Spleen (tissue), 11 donors: Measurements from ENCODE around the gene WNT2B. TPM values are rescaled to one million over a fixed set of nuclear protein-coding genes. Genes with fewer than 3 reads are reported as not detected.

Experiments used
- DNase-seq: peaks from one replicate; pipeline ENCODE4 v3.0.0-alpha.2; 2020
- H3K27ac ChIP-seq, 8 donors: fragments of 200-600 bp; sonication (generic) in 7 of 8; 1 replicate in 4 of 8; 2 replicates in 4 of 8; pipeline versions ENCODE4 v1.5.0 to v1.8.0; 2016 to 2021; ENCODE audit warnings: inconsistent platforms in 4 of 8, mild to moderate bottlenecking in 4 of 8, moderate library complexity in 1 of 8
- H3K27me3 ChIP-seq, 7 donors: fragments of 200-600 bp; sonication (generic) in 6 of 7; replicated peaks in 1 of 7; 1 replicate in 4 of 7; 2 replicates in 3 of 7; pipeline versions ENCODE4 v1.5.0 to v1.8.0; 2016 to 2021; ENCODE audit warnings: inconsistent platforms in 3 of 7, mild to moderate bottlenecking in 1 of 7
- H3K36me3 ChIP-seq, 6 donors: fragments of 200-600 bp; sonication (generic) in 5 of 6; 1 replicate in 4 of 6; 2 replicates in 2 of 6; pipeline versions ENCODE4 v1.5.0 to v1.8.0; 2016 to 2021; ENCODE audit warnings: inconsistent platforms in 2 of 6
- H3K4me1 ChIP-seq, 6 donors: fragments of 200-600 bp; sonication (generic) in 5 of 6; 1 replicate in 3 of 6; 2 replicates in 3 of 6; pipeline versions ENCODE4 v1.5.0 to v1.8.0; 2016 to 2021; ENCODE audit warnings: inconsistent platforms in 3 of 6
- H3K4me3 ChIP-seq, 8 donors: fragments of 200-600 bp; sonication (generic) in 7 of 8; 1 replicate in 4 of 8; 2 replicates in 4 of 8; pipeline versions ENCODE4 v1.5.0 to v1.8.0; 2016 to 2021; ENCODE audit warnings: inconsistent platforms in 4 of 8, mild to moderate bottlenecking in 4 of 8, moderate library complexity in 2 of 8
- H3K9me3 ChIP-seq, 8 donors: fragments of 200-600 bp; sonication (generic) in 7 of 8; 1 replicate in 4 of 8; 2 replicates in 4 of 8; pipeline versions ENCODE4 v1.5.0 to v1.8.0; 2016 to 2021; ENCODE audit warnings: inconsistent platforms in 4 of 8
- CTCF ChIP-seq, 11 experiments: fragments of 200-600 bp in 7 of 11; fragments of 450-650 bp in 4 of 11; sonication (generic) in 4 of 11; IDR thresholded peaks in 8 of 11; conservative IDR thresholded peaks in 3 of 11; 1 replicate in 7 of 11; 2 replicates in 4 of 11; pipeline versions ENCODE4 v1.4.0 to v1.8.0; 2016 to 2021; ENCODE audit warnings: antibody characterized with exemption in 11 of 11, inconsistent platforms in 4 of 11, mild to moderate bottlenecking in 1 of 11
- POLR2A ChIP-seq, 3 donors: fragments of 450-650 bp; IDR thresholded peaks; one replicate each; pipeline ENCODE4 v1.5.1; 2017; ENCODE audit warnings: antibody characterized with exemption in 3 of 3, mild to moderate bottlenecking in 1 of 3
- POLR2AphosphoS5 ChIP-seq, 3 donors: sonication (generic); formaldehyde crosslinking; IDR thresholded peaks; one replicate each; pipeline ENCODE4 v1.5.1; 2017; ENCODE audit warnings: antibody characterized with exemption in 3 of 3
- WGBS, 5 donors: extraction: QIAGEN DNeasy Blood & Tissue Kit in 3 of 5; methylation state at CpG; one replicate each; pipeline versions ENCODE4 v1.1.5 to v1.1.7; 2013 to 2018; 5-methylcytosine and 5-hydroxymethylcytosine counted together
- intact Hi-C: fragments of 100-400 bp; cut with DNase I; formaldehyde crosslinking; loops from one replicate; pipeline ENCODE4 v1.15.0; 2023; ENCODE audit warnings: low total_unique reads
- polyA plus RNA-seq, 3 donors: library from polyadenylated mRNA; stranded (reverse); fragments of 200-250 nt; gene quantifications; one replicate each; pipeline ENCODE4 v1.2.1, GENCODE V29; 2013
- total RNA-seq, 7 donors: library from RNA; depleted of rRNA in 3 of 7; stranded (reverse); fragments of >200 nt in 3 of 7; fragmentation: NEBNext Ultra II Directional in 4 of 7; extraction: Animal tissue kit (Norgen Biotek cat#: 25700) in 4 of 7; gene quantifications; one replicate each; pipeline versions ENCODE4 v1.1.0 to v1.2.1, GENCODE V29; 2016 to 2021
- donor health status: healthy with polysubstance abuse.
- donor health status: DM: no; HTN: no; CAD: no; lungs with moderate emphysema.
- donor health status: DM: no; HTN: no; CAD: no.
- donor health status: Bipolar disorder and iron deficiency.
- donor health status: healthy.
- donor health status: DM: no; HTN: no; CAD: no.
- donor health status: DM: yes; HTN: yes; CAD: no.

WNT2B gene
- total and polyA plus RNA-seq, 10 donors: 0.36 to 5.8 (median 1.1) TPM

GRCh38 chr1:112514901-112515300 lies 6.1 kb downstream of the WNT2B start:
- intact Hi-C loops: no loop called here
- WGBS, 5 donors: 90 to 96% (median 95%) methylated on average over 12 of the region's 12 CpGs
- no peak for DNase-seq
- no peak overlapping the region for H3K4me3 ChIP-seq
- no peak overlapping the region for H3K27ac ChIP-seq
- H3K9me3 ChIP-seq: no peaks in the 10 kb centered on the region
- TF ChIP-seq POLR2A (IDR thresholded peaks at IDR 0.05): no peak
- no peaks in the 10 kb centered on the region for H3K4me1 ChIP-seq
- peaks cover 0 to 7% (median 0%) of the 10 kb centered on the region in 7 donors for H3K27me3 ChIP-seq
- H3K36me3 ChIP-seq: peaks cover 0 to 9% (median 0%) of the 10 kb centered on the region in 6 donors

GRCh38 chr1:112515311-112516009 lies 6.7 kb downstream of the WNT2B start:
- Histone ChIP-seq H3K9me3 (no peaks in the 10 kb centered on the region), H3K4me1 (no peaks in the 10 kb centered on the region), H3K27ac (no peak overlapping the region), H3K36me3 (peaks cover 0 to 9% (median 0%) of the 10 kb centered on the region in 6 donors), H3K27me3 (peaks cover 0 to 3% (median 0%) of the 10 kb centered on the region in 7 donors), H3K4me3 (no peak overlapping the region)
- 77 to 91% (median 85%) methylated on average over 2 of the region's 2 CpGs for WGBS, 5 donors
- no peak for DNase-seq
- intact Hi-C loops: no loop called here
- no peak for TF ChIP-seq POLR2AphosphoS5 (IDR thresholded peaks at IDR 0.05)
- no peak for TF ChIP-seq POLR2A (IDR thresholded peaks at IDR 0.05)
- no peak for TF ChIP-seq CTCF (IDR thresholded peaks at IDR 0.05 in 8 of 11, conservative IDR thresholded peaks at IDR 0.05 in 3 of 11)

- no peak overlapping the region for H3K27ac ChIP-seq
- DNase-seq: no peak
- 90 to 96% (median 95%) methylated on average over 12 to 14 of the region's 14 CpGs for WGBS, 5 donors
Observed at GRCh38 chr1:112516141-112516540, 7.4 kb downstream of the WNT2B start.

GRCh38 chr1:112517231-112517630 lies 8.5 kb downstream of the WNT2B start:
- H3K4me1 ChIP-seq: no peaks in the 10 kb centered on the region
- no peak overlapping the region for H3K27ac ChIP-seq
- 96 to 98% (median 97%) methylated on average over 9 of the region's 9 CpGs for WGBS, 5 donors
- peaks cover 0 to 3% (median 0%) of the 10 kb centered on the region in 7 donors for H3K27me3 ChIP-seq
- no peaks in the 10 kb centered on the region for H3K9me3 ChIP-seq
- no peak for DNase-seq
- TF ChIP-seq CTCF (IDR thresholded peaks at IDR 0.05 in 8 of 11, conservative IDR thresholded peaks at IDR 0.05 in 3 of 11) (no peak), POLR2AphosphoS5 (IDR thresholded peaks at IDR 0.05) (no peak), POLR2A (IDR thresholded peaks at IDR 0.05) (no peak)
- intact Hi-C loops: no loop called here
- no peak overlapping the region for H3K4me3 ChIP-seq
- peaks cover 0 to 9% (median 0%) of the 10 kb centered on the region in 6 donors for H3K36me3 ChIP-seq

More at GRCh38 chr1:112516141-112516540, 7.4 kb downstream of the WNT2B start:
- peaks cover 0 to 3% (median 0%) of the 10 kb centered on the region in 7 donors for H3K27me3 ChIP-seq
- H3K36me3 ChIP-seq: peaks cover 0 to 9% (median 0%) of the 10 kb centered on the region in 6 donors
- H3K4me3 ChIP-seq: no peak overlapping the region
- H3K9me3 ChIP-seq: no peaks in the 10 kb centered on the region
- TF ChIP-seq POLR2AphosphoS5 (IDR thresholded peaks at IDR 0.05): no peak
- TF ChIP-seq POLR2A (IDR thresholded peaks at IDR 0.05): no peak
- no peak for TF ChIP-seq CTCF (IDR thresholded peaks at IDR 0.05 in 8 of 11, conservative IDR thresholded peaks at IDR 0.05 in 3 of 11)
- intact Hi-C loops: no loop called here
- no peaks in the 10 kb centered on the region for H3K4me1 ChIP-seq
